ENCODE data around the gene KANK4.

KANK4 gene

DNA sequence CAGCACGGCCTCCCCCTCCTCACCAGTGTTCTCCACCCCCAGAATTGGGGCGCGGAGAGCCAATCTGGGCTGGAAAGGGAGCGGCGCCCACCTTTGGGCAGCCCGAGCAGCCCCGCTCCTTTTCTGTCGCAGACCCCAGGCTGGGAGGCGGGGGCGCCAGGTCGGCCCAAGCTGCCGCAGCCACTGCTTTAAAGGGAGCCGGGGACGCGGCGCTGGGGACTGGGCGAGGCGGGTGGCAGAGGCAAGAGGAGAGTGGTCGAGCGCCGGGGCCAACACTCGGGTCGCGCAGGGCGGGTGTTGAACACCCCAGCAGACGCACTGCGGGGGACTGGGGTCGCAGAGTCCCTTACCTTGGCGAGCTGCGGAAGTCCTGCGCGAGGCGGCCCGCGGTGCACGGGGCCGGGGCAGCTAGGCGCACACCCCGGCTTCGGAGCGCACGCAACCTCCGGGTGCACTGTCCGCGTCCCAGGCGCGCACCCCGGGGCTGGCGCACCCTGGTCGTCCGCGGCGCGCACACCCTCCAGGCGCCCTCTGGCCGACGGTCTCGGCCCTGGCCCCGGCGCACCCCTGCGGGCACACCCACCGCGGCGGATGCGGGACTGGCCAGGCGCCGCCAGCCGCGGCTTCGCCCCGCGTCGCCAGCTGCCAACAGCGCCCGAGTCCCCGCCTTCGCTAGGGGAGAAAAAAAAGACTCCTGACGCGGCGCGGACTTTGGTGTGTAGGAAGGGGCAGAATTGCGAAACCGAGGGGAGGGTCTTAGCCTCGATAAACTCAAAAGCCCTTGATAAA, at the start of gene KANK4:
KANK4 (minus strand) TSS at position 679 of the 789 bp plus-strand sequence. CDS start 37,870 bp downstream, outside the sequence.
- no peak for DNase-seq

DNA sequence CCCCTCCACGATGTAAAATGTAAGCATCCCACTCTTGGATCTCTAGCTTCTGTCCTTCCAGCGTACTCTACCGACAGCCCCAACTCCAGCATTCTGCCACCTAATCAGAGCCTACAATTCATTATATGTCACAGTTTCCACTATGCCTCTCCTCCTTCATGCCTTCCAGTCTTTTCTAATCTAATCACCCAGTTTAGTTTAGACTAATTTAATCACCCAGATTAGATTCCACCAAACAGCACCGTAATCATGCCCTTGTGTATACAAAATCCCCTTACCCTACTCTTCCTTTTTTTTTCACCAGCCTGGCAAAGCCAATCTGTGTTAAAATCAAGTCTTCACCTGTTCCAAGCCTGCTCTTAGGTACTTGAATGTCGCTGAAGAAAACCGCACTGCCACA, 49.8 kb upstream of the KANK4 start:
- DNase-seq = no peak

DNA sequence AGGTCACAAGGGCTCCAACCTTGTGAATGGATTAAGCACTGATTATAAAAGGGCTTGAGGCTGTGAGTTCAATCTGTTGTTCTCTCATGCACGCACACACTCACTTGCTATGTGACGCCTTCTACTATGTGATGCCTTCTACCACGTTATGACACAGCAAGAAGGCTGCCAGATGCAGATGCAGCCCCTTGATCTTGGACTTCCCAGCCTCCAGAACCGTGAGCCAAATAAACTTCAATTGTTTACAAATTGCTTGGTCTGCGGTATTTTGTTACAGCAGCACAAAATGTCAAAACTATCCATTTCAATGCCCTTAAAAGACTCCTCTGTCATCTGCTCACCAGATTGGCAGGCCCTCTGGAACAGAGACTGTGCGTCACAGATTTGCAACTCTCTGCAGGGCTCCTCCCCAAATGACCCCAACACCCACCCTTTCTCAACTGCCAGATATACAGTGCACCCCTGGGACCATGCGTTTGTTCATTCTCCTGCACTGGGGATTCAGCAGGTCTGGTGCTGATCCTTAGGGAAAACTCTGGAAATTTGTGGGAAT, 47.8 kb upstream of the KANK4 start:
- DNase-seq = no peak

DNA sequence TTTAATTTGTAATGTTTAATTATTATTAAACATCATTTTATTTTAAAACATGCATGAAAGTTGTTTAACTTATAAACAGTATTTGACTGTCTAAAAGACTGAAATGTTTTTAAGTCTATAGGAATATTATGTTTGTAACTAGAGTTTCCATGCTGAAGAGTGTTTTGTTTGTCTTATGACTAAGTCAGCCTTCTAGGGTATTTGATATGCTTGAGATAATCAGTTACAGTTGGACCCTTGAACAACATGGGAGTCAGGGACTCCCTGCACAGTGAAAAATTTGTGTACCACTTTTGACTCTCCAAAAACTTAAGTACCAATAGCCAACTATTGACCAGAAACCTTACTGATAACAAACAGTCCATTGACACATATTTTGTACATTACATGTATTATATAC, 45.5 kb upstream of the KANK4 start:
- DNase-seq = no peak

DNA sequence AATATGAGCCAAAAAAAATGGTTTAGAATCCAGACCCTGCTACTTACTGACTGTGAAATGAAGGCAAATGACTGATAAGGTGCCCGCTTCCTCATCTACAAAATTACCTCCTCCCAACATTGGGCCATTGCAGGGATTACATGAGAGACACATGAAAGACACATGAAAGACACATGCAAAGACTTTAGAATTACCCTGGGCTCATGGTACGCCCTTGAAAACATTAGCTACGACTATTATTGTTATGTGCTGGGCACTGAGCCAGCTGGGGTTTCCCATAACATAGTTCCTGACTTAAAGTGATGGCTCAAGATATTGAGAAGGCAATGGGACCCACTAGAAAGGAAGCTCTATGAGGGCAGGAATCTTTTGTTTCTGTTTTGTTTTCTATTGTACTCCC, 43.7 kb upstream of the KANK4 start:
- no peak for DNase-seq

DNA sequence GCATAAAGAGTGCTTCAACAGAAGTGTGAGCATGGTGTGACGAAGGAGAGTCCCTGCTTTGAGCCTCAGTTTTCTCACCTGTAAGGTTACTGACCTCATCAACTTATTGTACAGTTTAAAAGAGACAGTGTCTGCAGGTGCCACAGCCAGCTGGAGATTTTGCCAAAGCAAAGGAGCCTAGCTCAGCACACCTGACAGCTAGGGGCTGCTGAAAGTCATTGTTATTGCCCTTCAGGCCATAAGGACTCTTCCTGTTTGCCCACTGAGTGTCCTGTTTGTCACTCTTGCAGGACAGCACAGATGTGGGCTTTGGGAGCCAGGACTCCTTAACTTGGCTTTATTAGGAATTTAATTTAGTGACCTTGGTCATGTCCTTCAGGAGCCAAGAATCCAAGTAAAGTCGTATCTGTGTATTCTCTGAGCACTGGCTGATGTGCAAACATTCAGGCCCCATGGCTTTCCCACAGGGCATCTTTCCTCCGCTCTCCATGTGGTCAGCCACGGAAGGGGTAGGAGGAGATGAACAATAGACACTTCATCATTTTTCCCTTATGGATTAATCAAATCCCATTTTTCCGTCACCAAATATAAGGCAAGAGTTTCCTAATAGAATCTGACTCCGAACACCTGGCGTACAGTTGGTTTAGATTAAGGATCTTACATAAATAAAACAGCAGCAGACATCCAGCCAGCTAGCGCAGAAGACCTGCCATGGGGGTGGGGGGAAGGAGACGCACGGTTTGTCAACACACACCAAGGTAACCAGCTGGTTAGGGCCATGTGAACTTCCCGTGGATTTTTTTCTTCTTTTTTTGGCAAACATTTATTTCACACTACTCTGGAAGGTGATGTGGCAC, 43.1 kb upstream of the KANK4 start:
- no peak for DNase-seq

DNA sequence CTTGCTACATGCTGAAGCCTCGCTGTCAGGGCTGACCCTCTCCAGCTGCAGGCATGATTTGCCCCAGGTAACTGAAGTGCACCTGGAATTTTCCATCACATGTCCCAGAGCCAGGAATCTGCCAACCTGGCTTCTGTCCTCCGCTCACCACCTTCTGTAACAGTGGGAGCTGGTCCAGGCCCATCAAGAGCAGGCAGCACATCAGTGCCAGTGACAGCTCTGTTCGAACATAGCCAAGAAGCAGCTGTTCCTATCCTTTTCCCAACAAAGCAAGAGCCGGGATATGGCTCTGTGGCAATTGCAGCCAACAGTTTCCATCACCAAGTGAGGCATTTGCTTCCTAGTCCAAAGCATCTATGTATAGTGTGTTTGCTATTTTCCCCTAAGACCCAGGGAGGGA, 42.2 kb upstream of the KANK4 start:
- DNase-seq = no peak

DNA sequence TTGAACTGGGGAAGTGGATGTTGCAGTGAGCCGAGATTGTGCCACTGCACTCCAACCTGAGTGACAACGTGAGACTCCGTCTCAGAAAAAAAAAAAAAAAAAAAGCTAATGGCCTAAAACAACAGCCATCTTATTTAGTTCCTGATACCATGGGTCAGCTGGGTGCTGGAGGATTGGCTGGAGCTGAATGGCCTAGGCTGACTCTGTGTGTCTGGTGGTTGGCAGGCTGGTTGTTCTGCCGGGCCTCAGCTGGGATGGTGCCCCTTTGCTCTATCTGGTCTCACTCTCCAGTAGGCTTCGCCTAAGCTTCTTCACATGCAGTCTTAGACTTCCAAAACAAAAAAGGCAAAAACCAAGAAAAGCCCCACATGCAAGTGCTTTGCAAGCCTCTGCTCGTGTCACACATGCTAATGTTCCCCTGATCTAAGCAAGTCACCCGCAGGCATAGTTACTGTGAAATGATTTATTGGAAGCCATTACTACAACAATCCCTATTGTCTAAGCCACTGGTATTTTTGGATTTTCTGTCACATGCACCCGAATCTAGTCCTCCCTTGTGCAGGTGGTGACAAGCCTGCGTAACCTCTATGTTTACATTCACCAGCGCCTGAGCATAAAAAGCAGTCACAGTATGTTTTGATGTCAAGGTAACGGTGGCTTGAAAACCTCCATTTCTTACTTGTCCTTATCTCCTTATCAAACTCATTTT, 39.6 kb upstream of the KANK4 start:
- no peak for DNase-seq

DNA sequence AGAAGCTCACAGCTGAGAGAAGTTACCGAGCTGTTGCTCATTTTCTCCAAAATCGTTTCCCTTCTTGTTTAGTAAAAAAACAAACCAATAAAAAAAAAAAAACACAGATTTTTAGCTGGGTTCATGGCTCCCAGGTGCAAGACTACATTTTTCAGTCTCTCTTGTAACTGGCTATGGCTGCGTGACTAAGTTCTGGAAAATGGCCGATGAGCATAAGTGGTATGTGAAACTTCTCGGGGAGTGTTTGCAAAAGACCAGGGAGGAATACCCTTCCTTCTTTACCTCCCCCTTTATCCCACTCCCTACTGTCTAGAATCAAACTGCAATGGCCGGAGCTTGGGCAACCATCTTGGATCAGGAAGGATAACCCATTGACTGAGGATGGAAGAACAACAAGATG, 38.7 kb upstream of the KANK4 start:
- no peak for DNase-seq

DNA sequence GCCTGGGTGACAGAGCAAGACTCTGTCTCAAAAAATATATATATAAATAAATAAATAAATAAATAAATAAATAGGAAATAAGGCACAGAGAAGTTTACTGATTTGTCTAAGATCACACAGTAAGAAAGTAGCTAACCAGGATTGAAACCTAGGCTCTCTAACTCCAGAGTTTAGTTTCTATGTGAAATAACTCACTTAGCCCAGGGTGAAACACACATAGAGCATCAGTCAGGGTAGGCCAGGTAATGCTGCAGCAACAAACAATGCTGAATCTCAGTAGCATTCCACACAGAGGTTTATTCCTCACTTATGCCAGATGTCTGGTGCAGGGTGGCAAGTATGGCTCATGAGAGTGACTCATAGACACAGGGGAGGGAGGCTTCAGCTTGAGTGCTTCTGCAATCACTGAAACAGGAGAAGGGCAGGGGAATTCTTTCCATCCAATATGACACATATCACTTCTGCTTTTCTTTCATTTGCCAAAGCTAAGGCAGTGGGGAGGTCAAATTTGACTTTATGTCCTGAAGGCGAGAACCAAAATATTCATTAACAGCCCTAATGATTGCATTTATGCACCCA, 37.1 kb upstream of the KANK4 start:
- no peak for DNase-seq

DNA sequence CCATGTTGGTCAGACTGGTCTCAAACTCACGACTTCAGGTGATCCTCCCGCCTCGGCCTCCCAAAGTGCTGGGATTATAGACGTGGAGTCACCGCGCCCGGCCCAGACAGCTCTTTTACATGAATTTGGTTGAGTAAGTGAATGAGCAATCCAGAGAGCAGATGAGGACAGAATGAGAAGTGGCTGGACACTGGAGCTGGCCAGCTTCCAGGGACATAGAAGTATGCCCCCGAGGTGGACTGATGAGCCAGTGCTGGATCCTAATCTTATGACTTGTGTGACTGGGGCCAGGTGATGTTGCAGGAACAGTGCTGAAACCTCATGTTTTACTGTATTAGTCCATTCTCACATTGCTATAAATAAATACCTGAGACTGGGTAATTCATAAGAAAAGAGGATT, 35.9 kb upstream of the KANK4 start:
- DNase-seq = no peak

DNA sequence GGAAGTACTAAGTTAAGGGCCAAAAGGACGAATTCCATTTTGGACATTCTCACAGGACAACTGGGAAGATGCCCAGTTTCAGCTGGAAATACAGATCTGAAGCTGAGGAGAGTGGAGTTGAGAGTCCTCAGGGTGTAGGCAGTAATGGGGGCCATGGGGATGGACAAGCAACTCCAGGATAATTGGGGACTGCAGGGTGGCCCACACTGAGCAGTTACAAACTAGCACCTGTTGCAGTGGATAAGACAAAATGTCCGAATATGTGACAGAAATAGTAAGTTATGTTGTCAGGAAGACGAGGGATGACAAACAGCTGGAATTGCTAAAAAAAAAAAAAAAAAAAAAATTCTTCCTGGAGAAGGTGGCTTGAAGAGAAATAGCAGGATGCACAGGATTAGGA, 34.6 kb upstream of the KANK4 start:
- DNase-seq = no peak

DNA sequence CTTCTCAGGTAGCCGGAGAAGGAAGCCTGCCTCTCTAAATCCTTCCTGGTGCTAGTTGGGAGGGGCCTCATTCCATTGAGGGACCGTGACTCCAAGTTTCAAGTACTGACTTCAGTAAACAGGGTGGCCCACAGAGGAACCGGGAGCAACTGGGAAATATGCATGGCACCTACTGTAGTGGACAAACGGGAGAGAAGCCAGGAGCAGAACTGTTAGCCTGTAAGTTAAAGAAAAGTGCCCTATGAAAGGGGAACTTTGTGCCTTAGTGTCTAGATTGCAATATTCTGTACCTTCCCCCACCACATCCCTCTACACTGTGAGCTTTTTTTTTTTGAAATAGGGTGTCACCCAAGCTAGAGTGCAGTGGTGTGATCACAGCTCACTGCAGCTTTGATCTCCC, 33.2 kb upstream of the KANK4 start:
- no peak for DNase-seq

DNA sequence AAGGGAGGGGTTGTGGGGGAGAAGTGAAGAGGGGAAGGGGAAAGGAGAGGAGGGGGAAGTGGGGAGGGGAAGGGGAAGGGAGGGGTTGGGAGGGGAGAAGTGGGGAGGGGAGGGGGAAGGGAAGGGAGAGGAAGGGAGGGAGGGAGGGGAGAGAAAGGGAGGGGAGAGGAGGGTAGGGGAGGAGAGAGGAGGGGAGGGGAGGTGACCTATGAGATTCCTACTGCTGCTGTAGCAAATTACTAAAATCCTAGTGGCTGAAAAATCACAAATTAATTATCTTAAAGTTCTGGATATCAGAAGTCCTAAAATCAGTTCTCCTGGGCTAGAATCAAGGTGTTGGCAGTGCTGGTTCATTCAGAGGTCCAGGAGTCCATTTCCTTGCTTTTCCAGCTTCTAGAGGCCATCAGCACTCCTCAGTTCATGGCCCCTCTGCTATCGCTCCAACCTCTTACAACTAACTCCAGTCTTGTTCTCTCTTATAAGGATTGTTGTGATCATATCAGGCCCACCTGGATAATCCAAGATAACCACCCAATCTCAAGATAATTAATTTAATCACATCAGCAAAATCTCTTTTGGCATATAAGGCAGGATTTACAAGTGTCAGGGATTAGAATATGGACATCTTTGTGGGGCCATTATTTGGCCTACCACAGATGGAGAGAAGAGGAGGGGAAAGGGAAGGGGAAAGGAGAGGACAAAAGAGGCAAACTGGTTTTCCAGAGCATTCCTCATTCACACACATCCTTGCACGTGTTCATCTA, 30.4 kb upstream of the KANK4 start:
- no peak for DNase-seq

DNA sequence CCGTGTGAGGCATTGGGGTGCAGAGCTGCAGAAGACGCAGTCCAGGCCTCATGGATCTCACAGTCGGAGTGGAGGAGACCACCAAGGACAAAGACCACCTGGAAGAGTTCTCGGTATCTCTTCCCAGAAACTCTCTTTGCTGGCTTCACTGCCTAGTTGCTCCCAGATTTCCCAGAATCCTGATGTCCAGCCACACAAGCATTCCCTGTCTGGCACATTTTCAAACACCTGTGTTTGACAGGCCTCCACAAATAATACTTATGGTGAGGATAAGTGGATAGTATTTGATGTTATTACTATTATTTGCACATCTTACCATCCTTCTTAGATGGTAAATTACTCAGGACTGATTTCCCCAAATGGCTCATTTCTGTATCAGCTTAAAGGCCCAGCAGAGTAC, 27.7 kb upstream of the KANK4 start:
- DNase-seq = no peak

DNA sequence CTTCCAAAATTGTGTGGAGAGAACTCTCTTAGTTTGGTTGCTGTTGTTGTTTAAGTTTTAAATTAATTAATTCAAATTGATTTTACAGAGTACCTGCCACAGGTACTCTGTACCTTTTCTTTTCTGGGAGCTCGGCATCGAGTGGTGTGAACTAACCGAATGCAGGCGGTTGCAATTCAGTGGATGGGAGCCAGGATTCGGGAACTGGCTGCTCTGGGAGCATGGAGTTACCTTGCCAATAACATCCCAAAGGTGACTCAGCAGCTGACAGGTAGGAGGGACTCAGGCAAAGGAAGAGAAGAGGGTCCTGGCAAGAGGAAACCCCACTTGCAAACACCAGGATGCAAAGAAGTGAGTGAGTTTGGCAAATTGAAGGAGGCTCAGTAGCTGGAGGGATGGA, 24.7 kb upstream of the KANK4 start:
- no peak for DNase-seq

DNA sequence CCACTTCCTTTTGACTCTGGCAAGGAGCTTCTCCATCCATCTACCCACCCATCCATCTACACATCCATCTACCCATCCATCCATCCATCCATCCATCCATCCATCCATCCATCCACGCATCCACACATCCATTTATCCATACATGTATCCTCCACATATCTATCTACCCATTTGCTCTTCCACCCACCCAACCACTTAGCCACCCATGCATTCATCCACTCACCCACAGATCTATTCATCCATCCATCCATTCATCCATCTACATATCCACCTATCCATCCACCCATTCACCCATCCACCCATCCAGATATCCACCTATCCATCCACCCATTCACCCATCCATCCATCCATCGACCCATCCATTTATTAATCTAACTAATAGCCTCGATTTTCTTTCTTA, 23.0 kb upstream of the KANK4 start:
- no peak for DNase-seq

DNA sequence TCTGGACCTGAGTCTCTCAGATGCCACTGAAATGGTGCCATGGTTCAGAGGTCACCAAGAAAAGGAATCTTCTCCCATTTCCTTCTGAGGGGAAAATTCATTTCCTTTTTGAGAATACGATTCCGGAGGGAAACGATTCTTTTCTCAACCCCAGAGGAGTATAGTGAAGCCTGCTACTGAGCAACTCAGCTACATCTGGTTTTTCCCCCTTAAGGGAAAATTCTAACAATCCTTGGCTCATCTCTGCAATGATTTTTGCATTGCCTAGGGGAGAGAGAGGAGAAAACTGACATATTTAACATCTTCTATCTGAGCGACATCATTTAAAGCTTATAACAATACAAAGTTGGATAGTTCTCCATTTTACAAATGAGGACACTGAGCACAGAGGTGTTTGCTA, 22.4 kb upstream of the KANK4 start:
- no peak for DNase-seq

DNA sequence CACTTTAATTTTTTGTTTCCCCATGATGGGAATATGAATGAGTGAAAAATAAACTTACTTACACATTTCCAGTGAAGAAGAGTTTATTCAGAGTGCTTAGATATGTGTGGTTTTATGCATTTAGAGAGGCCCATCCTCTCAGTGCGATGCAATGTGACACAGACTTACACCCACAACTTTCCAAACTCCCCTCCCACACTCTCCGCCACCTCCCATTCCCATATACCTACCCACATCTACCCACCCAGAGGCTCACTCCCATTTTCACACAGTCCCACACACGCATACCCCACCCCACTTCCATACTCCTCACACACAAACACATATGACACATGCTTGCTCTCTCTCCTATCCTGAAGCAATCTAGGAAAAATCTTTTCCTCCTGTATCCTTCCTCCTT, 21.9 kb upstream of the KANK4 start:
- DNase-seq = no peak

DNA sequence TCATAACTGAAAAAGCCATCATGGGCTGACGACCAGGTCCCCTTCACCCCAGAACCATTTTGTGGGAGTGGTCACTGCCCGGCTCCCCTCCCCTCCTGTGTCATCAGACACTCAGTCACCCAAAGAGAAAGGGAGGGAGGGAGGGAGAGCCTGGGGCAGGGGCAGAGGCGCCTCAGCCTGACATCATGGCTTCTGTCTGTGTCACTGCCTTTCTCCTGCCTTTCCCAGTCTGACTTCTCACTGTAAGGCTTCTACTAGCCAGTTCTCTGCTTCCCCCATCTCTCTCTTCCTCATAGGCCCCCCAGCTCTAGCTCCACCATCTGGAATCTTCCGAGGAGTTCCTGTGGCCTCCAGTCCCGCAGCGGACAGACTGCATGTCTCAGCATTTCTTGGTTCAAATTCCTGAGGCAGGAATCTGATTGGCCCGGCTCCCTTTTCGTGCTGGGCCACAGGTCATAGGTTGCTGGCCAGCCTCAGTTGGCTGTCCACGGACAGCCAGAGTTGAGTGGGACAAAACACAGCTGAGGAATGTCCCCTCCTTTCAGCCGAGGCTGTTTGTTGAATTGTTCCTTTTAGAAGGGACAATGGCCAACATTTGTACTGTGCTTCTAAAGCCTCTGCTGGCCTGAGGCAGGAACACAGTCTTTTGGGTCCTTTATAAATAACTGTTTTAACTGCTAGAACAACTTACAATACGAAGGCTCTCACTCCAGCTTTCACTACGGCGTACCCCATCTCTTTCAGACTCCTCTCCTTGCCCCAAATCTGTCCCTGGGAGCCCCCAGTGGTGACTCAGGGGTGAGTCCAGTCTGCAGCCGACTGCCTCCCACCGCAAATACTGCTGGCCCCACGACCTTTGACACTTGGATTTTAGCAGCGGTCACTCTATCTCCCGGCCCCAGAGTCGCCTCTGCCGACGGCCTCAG, 18.7 kb upstream of the KANK4 start:
- DNase-seq = no peak

Data from NCI-H1092 (cell line).